ENCODE data around the gene ADAMTS14.

DNA sequence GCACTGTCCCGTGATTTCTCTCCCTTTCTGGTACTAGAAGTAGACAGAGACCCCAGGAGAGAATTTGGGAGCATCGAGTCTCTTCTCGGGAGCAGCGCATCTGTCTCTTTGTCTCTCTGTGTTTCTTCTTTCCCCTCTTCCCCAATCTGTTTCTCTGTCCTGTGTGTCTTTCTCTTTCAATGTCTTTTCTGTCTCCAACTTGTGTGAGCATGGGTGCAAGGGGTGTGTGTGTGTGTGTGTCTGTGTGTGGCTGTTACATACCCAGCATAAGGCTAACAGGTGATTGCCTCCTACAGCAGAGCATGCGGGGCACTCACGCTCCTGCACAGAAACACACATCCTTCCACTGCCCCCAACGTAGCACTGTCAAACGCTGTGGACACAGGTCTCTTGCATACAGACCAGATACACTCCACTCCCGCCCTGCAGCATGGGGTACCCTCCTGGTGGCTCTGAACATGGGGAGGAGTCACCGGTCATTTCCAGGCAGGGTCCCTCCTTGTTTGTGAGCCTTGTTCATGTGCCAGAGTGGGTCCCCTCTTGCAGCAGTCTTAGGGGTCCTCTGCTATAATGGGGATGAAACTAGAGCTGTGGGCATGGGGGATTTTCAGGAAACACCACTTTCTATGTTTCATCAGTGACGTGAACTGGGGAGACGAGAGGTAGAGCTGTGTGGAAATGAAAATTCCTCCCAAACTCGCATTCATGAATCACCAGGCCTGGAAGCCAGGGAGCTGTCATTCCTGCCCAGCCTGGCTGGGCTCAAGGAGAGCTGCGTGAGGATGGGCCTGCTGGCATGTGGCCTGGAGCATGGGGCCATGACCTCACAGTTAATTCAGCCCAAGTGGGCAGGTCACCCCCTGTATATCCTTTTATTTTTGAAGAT, 980 bp downstream of the ADAMTS14 start:
- TF ChIP-seq, protein P1, sequence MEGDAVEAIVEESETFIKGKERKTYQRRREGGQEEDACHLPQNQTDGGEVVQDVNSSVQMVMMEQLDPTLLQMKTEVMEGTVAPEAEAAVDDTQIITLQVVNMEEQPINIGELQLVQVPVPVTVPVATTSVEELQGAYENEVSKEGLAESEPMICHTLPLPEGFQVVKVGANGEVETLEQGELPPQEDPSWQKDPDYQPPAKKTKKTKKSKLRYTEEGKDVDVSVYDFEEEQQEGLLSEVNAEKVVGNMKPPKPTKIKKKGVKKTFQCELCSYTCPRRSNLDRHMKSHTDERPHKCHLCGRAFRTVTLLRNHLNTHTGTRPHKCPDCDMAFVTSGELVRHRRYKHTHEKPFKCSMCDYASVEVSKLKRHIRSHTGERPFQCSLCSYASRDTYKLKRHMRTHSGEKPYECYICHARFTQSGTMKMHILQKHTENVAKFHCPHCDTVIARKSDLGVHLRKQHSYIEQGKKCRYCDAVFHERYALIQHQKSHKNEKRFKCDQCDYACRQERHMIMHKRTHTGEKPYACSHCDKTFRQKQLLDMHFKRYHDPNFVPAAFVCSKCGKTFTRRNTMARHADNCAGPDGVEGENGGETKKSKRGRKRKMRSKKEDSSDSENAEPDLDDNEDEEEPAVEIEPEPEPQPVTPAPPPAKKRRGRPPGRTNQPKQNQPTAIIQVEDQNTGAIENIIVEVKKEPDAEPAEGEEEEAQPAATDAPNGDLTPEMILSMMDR (IDR thresholded peaks at IDR 0.05) = no peak
- no peak for TF ChIP-seq POLR2AphosphoS5 (IDR thresholded peaks at IDR 0.05)
- TF ChIP-seq POLR2A (IDR thresholded peaks at IDR 0.05) = no peak
